Heart left ventricle (tissue), 16 donors: Measurements from ENCODE around the gene WDR47. TPM values are rescaled to one million over a fixed set of nuclear protein-coding genes. Genes with fewer than 3 reads are reported as not detected.

ENCODE experiments used
- ATAC-seq, 4 donors: fragments of 200-7000 bp; cut with Tn5 transposase; one replicate each; pipeline ENCODE4 v1.9.1; 2020 to 2022; ENCODE audit warnings: moderate library complexity in 4 of 4, mild to moderate bottlenecking in 3 of 4, moderate number of reproducible peaks in 1 of 4
- DNase-seq, 5 donors: peaks; one replicate each; pipeline ENCODE4 v3.0.0-alpha.2; 2020
- H3K27ac ChIP-seq, 12 donors: fragments of 200-600 bp; sonication (generic) in 4 of 12; one replicate each; pipeline versions ENCODE4 v1.5.0 to v1.8.0; 2016 to 2022; ENCODE audit warnings: mild to moderate bottlenecking in 2 of 12
- H3K27me3 ChIP-seq, 9 donors: fragments of 200-600 bp; sonication (generic) in 2 of 9; one replicate each; pipeline versions ENCODE4 v1.5.1 to v1.8.0; 2016 to 2022; ENCODE audit warnings: mild to moderate bottlenecking in 3 of 9
- H3K36me3 ChIP-seq, 9 donors: fragments of 200-600 bp; sonication (generic) in 2 of 9; one replicate each; pipeline versions ENCODE4 v1.5.0 to v1.8.0; 2018 to 2022; ENCODE audit warnings: mild to moderate bottlenecking in 2 of 9
- H3K4me1 ChIP-seq, 12 donors: fragments of 200-600 bp; sonication (generic) in 4 of 12; one replicate each; pipeline versions ENCODE4 v1.5.0 to v1.8.0; 2016 to 2022; ENCODE audit warnings: mild to moderate bottlenecking in 3 of 12
- H3K4me3 ChIP-seq, 12 donors: fragments of 200-600 bp; sonication (generic) in 4 of 12; one replicate each; pipeline versions ENCODE4 v1.5.0 to v1.8.0; 2017 to 2022; ENCODE audit warnings: mild to moderate bottlenecking in 9 of 12, moderate library complexity in 4 of 12
- H3K9me3 ChIP-seq, 12 donors: fragments of 200-600 bp; sonication (generic) in 4 of 12; one replicate each; pipeline versions ENCODE4 v1.5.0 to v1.8.0; 2016 to 2022; ENCODE audit warnings: mild to moderate bottlenecking in 1 of 12
- CTCF ChIP-seq, 12 donors: fragments of 200-600 bp; sonication (generic) in 4 of 12; IDR thresholded peaks; one replicate each; pipeline versions ENCODE4 v1.5.0 to v1.8.0; 2018 to 2022; ENCODE audit warnings: antibody characterized with exemption in 12 of 12, mild to moderate bottlenecking in 5 of 12
- POLR2A ChIP-seq, 2 donors: fragments of 450-650 bp; IDR thresholded peaks; one replicate each; pipeline ENCODE4 v1.6.1; 2017; ENCODE audit warnings: antibody characterized with exemption in 2 of 2, mild to moderate bottlenecking in 2 of 2, moderate library complexity in 2 of 2
- WGBS, 4 donors: extraction: QIAGEN DNeasy Blood & Tissue Kit in 2 of 4; methylation state at CpG; one replicate each; pipeline versions ENCODE4 v1.1.5 to v1.1.7; 2013 to 2018; 5-methylcytosine and 5-hydroxymethylcytosine counted together
- intact Hi-C, 10 donors: fragments of 100-400 bp; cut with DNase I; formaldehyde crosslinking; loops; one replicate each; pipeline versions ENCODE4 v1.11.1 to v1.14.2; 2022
- polyA plus RNA-seq, 2 donors: library from polyadenylated mRNA; stranded (reverse); fragments of 200-250 nt; gene quantifications; one replicate each; pipeline ENCODE4 v1.2.3, GENCODE V29; 2013
- total RNA-seq, 9 donors: library from RNA; depleted of rRNA in 2 of 9; stranded (reverse); fragments of >200 nt in 2 of 9; fragmentation: NEBNext Ultra II Directional in 3 of 9; extraction: Animal tissue kit (Norgen Biotek cat#: 25700) in 3 of 9; gene quantifications; one replicate each; pipeline versions ENCODE4 v1.1.0 to v1.2.4, GENCODE V29; 2016 to 2023
- donor health status: ischemic (EF 13 %, LVEDD 7.1; RV severe dilation, severe dysfunction).
- donor health status: healthy with polysubstance abuse.
- donor health status: DM: no; HTN: yes; CAD: no.
- donor health status: DM: no; HTN: no; CAD: no.
- donor health status: ischemic (EF 25% LVEDD 6.9; RV normal size, moderate dysfunction).
- donor health status: ischemic (EF 25% LVEDD 5.7; RV mildly dilated, moderate dysfunction).
- donor health status: healthy.
- donor health status: DM: yes; HTN: yes; CAD: no.
- donor health status: ischemic (EF 35%, LVEDD 5.7; RV mildly dilated, moderate dysfunction).
- donor health status: nonischemic (EF 11% LVEDD 7.7; RV severe dilation, severe dysfunction).
- donor health status: DM: yes; HTN: yes; CAD: no.
- donor health status: PGD.
- donor health status: ischemic (EF 29% LVEDD 5.4; RV normal size, mild dysfunction).
- donor health status: nonischemic (EF 23%, LVEDD 6.1; RV moderate dilation, normal function).

The WDR47 gene
- total and polyA plus RNA-seq, 11 donors: 2.6 to 22.3 (median 14.6) TPM

- intact Hi-C loops: loop anchor here in 3 of 10 donors (1.0 to 5.0 kb wide), 2 partner anchors 9 to 47 kb away; partner anchors contain the start of gene WDR47 (in 2 of the 3)
- no peaks in the 10 kb centered on the region for H3K27me3 ChIP-seq
- peak overlapping the region in 11 of 12 donors; percentile 64 to 95 (median 88) for H3K4me3 ChIP-seq
- TF ChIP-seq CTCF (IDR thresholded peaks at IDR 0.05) (peak in 11 of 12 donors; percentile 36 to 66 (median 51)), POLR2A (IDR thresholded peaks at IDR 0.05) (no peak)
- WGBS, 4 donors: 49 to 85% (median 73%) methylated on average over 31 of the region's 31 CpGs
- peak in 3 of 4 donors; percentile 35 to 45 (median 43) for ATAC-seq
- peaks cover 0 to 43% (median 21%) of the 10 kb centered on the region in 12 donors for H3K4me1 ChIP-seq
- peak in 4 of 5 donors; percentile 44 to 72 (median 65) for DNase-seq
- peaks cover 0 to 3% (median 0%) of the 10 kb centered on the region in 12 donors for H3K9me3 ChIP-seq
- peak overlapping the region in 11 of 12 donors; percentile 93 to 99 (median 98) for H3K27ac ChIP-seq
- peaks cover 0 to 19% (median 16%) of the 10 kb centered on the region in 9 donors for H3K36me3 ChIP-seq
Observed at GRCh38 chr1:109089242-109090015, 47.5 kb upstream of the WDR47 start.

GRCh38 chr1:109084563-109085517, 42.9 kb upstream of the WDR47 start:
- 85 to 89% (median 88%) methylated on average over 13 of the region's 13 CpGs for WGBS, 4 donors
- no peaks in the 10 kb centered on the region for H3K36me3 ChIP-seq
- H3K4me3 ChIP-seq: no peak overlapping the region
- DNase-seq (no peak), ATAC-seq (no peak)
- intact Hi-C loops: no loop called here
- no peak overlapping the region for H3K27ac ChIP-seq
- no peaks in the 10 kb centered on the region for H3K27me3 ChIP-seq
- H3K4me1 ChIP-seq: peaks cover 0 to 18% (median 6%) of the 10 kb centered on the region in 12 donors
- TF ChIP-seq CTCF (IDR thresholded peaks at IDR 0.05) (no peak), POLR2A (IDR thresholded peaks at IDR 0.05) (no peak)
- H3K9me3 ChIP-seq: peaks cover 0 to 3% (median 0%) of the 10 kb centered on the region in 12 donors

- no peaks in the 10 kb centered on the region for H3K36me3 ChIP-seq
- ATAC-seq: no peak
- intact Hi-C loops: no loop called here
- WGBS, 4 donors: 67 to 76% (median 73%) methylated on average over 1 of the region's 1 CpG
- no peak for DNase-seq
- no peak for TF ChIP-seq CTCF (IDR thresholded peaks at IDR 0.05)
- TF ChIP-seq POLR2A (IDR thresholded peaks at IDR 0.05): no peak
- no peaks in the 10 kb centered on the region for H3K9me3 ChIP-seq
- H3K27me3 ChIP-seq: no peaks in the 10 kb centered on the region
- no peak overlapping the region for H3K27ac ChIP-seq
- no peak overlapping the region for H3K4me3 ChIP-seq
- peaks cover 0 to 11% (median 6%) of the 10 kb centered on the region in 12 donors for H3K4me1 ChIP-seq
Observed at GRCh38 chr1:109083923-109084322, 42.0 kb upstream of the WDR47 start.
